GM21360 (cell line): ENCODE measurements around the gene CACNA1C.
"Not testable (repeated sequence)": the region's sequence is repeated elsewhere in the genome, so short reads cannot be mapped to it uniquely, and the experiment has no call there.

Source experiments
- ATAC-seq: cut with Tn5 transposase; IDR thresholded peaks from one replicate; pipeline ENCODE4 v1.9.1; 2021; ENCODE audit warnings: mild to moderate bottlenecking, moderate library complexity; ENCODE audit not compliant: unreplicated experiment

CACNA1C gene

GRCh38 chr12:2074792-2075191, 22.0 kb downstream of the CACNA1C start:
- ATAC-seq, result no peak

GRCh38 chr12:2075508-2076195, 22.9 kb downstream of the CACNA1C start:
- ATAC-seq, result no peak

DNA sequence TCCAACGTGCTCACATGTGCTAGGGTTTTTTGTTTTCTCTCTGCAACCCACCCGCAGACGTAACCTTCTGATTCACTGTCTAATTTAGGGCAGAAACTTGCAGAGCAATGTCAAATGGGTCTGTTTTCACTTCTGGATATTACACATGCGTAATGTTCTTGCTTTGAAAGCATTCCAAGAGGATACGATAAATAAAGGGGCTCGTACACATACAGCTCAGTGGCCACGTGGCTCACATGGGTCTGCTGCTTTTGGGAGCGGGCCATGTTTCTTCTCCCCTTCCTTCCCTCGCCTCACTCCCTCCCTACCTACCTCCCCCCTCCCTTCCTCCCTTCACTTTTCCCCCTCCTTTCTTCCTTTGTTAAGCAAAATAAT, 23.4 kb downstream of the CACNA1C start:
- ATAC-seq, result no peak

DNA sequence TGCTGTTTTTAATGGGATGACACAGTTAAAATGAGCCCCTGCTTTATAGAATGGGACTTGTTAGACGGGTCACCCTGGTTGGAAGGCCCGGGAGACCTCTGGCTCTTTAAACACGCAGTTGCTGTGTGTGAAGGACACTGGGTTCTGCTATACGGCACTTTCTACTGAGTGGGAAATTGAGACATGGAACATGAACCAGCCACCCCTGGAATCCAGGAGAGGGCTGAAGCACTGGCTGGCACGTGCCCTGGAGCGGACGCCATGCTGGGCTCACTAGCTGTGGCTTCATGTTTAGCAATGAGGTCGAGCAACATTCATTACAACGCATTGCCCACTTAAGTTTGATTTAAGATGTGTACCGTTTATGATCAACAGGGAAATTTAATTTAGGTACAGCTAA, 23.9 kb downstream of the CACNA1C start:
- no peak for ATAC-seq

DNA sequence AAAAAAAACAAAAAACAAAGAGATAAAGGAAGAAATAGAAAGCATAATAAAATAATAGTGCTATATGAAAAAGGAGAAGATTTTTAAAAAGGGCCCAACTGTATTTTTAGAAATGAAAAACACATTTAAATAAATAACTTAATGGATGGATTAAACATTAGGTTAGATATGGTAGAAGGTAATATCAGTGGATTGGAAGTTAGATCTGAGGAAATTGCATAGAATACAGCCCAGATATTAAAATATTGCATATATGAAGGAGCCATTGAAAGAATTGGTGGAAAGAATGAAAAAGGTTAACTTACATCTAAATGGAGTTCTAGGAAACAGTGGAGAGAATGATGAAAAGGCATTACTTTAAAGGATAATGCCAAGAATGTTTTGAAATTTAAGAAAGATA, 27.8 kb downstream of the CACNA1C start:
- ATAC-seq, result no peak

DNA sequence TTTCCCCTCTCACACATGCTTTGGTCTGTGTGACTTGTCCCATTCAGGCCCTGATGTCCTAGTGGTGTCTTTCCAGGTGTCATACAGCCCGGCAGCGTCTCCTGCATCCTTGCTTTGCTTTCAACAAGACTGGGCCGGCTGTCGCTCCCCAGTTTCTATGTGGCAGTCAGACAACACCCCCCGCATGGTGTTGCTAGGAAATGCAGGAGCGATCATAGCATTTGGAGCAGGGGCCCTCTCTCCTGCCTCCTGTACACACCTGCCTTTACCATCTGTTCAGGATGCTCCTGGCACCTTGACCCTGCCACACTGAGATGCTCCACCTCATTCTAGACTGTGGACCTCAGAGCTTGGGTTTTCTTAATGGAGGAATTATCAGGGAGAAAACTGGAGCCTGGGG, 29.5 kb downstream of the CACNA1C start:
- no peak for ATAC-seq

GRCh38 chr12:2083008-2083407, 30.2 kb downstream of the CACNA1C start:
- ATAC-seq, result no peak

DNA sequence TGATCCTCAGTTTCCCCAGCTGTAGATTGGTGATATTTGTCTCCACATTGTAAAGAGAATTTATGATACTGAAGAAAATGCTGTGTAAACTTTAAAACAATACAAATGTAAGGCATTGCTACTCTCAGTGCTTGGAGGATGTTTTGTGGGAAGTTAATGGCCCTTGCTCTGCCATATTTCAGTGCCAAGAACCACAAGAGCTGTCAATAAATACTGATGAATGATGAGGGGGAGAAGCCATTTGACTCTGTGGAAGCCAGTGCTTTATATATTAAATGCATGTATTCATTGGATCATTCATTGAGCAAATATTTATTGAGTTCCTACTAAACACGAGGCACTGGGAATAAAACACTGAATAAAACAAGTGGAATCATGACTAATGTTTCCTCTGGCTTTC, 30.8 kb downstream of the CACNA1C start:
- ATAC-seq, result no peak

- ATAC-seq, result no peak
Observed at GRCh38 chr12:2084553-2085296, 31.9 kb downstream of the CACNA1C start.

- no peak for ATAC-seq
Observed at GRCh38 chr12:2092354-2092753, 39.6 kb downstream of the CACNA1C start.

DNA sequence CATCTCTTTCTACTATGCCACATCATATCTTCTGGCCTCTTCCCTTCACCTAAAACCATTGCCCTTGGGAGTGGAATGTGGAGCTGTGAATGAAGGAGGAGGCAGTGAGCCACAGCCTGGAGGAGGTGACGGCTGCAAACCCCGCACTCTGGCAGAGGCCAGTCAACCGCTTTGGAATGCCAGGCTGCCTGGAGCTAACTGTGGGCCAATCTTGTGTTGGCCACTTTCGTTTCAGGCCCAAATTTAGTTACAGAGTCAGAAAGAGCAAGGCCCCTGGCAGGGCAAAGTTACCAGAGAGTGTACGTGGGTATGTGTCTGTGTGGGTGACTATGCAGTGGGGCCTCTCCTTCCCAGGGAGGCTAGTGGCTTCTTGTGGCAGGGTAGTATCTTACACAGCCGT, 40.1 kb downstream of the CACNA1C start:
- no peak for ATAC-seq

DNA sequence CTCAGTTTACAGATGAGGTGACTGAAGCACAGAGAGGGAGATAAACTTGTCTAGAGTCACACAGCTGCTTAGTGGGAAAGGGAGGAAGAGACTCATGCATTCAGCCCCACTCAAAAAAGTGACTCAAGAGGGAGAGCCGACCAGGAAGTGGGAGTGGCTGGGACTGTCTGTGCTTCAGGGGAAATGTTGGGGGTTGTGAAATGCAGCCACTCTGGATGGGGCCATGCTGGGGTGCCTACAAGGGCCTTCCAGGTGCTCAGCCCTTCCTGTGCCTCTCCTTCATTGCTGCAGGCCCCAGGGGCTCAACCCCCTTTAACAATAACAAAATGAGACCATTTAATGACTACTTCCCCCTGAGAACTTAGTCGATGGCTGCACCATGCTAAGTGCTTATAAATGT, 41.8 kb downstream of the CACNA1C start:
- ATAC-seq, result no peak

DNA sequence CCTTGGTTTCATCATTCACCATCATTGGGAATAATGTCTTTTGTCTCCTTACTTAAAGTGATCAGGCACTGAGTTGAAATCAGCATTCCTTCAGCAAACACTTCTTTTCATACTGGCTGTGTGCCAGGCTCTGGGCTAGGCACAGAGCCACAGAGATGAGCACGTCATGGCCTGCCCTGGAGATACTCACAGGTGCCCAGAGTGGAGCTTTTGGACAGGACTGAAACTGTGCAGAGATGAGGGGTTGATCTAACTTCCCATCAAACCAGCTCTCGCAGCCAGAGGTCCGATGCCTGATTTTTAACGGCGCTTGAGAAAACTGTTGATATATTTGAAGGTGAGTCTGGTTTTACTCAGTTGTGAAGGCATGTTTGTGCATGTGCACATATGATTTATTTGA, 43.1 kb downstream of the CACNA1C start:
- no peak for ATAC-seq

DNA sequence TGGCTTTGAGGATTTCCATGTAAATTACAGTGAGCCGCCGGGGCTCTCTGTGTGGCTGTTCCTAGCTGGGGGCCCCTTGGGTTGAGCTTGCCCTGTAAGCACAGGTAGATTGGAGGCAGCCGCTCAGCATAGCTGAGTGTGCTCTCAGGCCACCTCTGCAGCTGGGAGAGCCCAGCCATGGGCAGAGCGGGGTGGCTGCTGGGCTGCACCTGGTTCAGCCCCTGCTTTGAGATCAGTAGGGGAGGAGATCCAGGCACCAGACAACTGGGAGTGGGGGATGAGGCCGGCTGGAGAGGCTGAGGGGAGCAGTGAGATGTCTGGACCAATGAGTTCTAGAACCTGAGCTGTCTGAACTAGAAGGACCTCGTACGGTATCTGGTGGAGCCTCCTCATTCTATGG, 44.8 kb downstream of the CACNA1C start:
- ATAC-seq, result no peak

GRCh38 chr12:2098852-2099251, 46.1 kb downstream of the CACNA1C start:
- ATAC-seq, result no peak

DNA sequence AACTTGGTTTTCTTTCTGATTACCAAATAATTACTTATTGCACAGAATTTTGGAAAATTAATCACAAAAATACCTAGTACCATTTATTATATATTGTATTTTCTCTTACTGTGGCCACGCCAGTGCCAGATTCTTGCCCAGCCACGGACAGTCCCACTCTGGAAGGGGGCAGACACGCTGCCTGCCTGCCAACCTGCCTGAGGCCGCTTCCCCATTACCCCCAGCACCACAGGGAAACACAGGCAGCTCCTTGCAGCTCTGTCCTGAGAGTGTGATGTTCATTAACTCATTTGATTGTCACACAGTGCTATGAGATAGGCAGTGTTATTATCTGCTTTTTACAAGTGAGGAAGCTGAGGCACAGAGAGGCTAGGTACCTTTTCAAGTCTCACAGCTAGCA, 46.8 kb downstream of the CACNA1C start:
- ATAC-seq, result no peak

DNA sequence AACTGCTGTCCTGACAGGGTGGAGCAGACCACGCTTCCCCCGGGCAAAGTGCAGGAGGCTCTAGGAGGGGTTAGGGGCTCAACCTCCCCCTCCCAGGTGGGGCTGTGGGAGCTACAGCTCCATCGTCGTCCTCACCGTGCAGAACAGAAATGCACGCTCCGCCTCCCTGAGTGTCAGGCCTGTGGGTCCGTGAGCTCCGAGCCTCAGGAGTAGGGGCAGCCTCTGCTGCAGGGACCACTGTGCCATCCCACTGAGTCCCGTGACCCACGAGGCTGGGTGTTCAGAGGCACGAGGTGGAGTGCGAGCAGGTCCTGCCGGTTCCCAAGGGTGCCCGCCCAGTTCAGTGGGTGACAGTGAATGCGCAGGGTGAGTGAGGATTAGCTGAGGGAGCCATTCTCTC, 48.6 kb downstream of the CACNA1C start:
- ATAC-seq, result no peak

DNA sequence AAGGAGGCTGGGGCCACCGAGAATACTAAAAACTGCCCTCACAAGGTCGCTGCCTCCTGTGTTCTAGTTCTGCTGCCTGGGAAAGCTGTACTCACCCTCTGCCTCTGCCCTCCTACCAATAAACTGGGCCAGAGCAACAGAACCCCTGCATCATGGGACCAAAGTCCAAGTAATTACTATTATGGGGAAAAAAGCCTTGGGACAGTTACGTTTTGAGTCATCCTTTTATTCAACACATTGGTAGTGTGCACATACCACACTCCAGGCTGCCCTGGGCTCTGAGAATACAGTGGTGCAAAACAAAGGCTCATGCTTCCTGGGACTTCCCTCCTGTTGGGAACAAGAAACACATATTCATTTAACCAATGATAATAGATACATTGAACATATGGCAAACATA, 49.0 kb downstream of the CACNA1C start:
- no peak for ATAC-seq

GRCh38 chr12:2102736-2103135, 49.9 kb downstream of the CACNA1C start:
- not testable (repeated sequence) for ATAC-seq

DNA sequence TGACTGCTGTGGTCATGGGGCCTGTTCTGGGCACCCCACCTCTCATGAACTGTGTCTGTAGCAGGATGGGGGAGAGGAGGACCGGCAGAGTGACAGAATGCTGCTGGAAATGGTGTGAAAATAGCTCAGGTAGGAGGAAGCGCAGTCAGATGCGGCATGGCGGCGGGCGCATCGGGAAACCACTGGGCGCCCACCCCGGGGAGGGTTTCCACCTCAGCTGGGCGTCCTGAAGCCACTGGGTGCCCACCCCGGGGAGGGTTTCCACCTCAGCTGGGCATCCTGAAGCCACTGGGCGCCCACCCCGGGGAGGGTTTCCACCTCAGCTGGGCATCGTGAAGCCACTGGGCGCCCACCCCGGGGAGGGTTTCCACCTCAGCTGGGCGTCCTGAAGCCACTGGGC, 52.6 kb downstream of the CACNA1C start:
- ATAC-seq, result not testable (repeated sequence)

GRCh38 chr12:2108166-2108565, 55.4 kb downstream of the CACNA1C start:
- no peak for ATAC-seq

GRCh38 chr12:2108975-2109671, 56.3 kb downstream of the CACNA1C start:
- ATAC-seq, result no peak
